Sigmoid colon (tissue), 4 donors: ENCODE results near the gene GRM6.

ENCODE experiments used
- CTCF ChIP-seq, 4 experiments: fragments of 450-650 bp in 3 of 4; fragments of 200-600 bp in 1 of 4; IDR thresholded peaks; one replicate each; pipeline ENCODE4 v1.5.1; 2016 to 2019; ENCODE audit warnings: antibody characterized with exemption in 4 of 4, mild to moderate bottlenecking in 3 of 4, moderate library complexity in 2 of 4
- POLR2A ChIP-seq, 2 donors: fragments of 450-650 bp; IDR thresholded peaks; one replicate each; pipeline ENCODE4 v1.6.1; 2016; ENCODE audit warnings: antibody characterized with exemption in 2 of 2, mild to moderate bottlenecking in 2 of 2, moderate library complexity in 2 of 2
- POLR2AphosphoS5 ChIP-seq, 4 donors: sonication (generic); formaldehyde crosslinking; IDR thresholded peaks; one replicate each; pipeline ENCODE4 v1.6.1; 2017; ENCODE audit warnings: antibody characterized with exemption in 4 of 4

GRCh38 chr5:178991190-178992145, 3.7 kb downstream of the GRM6 start:
- TF ChIP-seq CTCF (IDR thresholded peaks at IDR 0.05), result no peak
- no peak for TF ChIP-seq POLR2AphosphoS5 (IDR thresholded peaks at IDR 0.05)
- TF ChIP-seq POLR2A (IDR thresholded peaks at IDR 0.05), result no peak
